Upper lobe of right lung (tissue), 1 donor: ENCODE measurements around the gene SLC2A1. TPM values are rescaled to one million over a fixed set of nuclear protein-coding genes. Genes with fewer than 3 reads are reported as not detected.

Experiments used
- ATAC-seq: fragments of 200-7000 bp; cut with Tn5 transposase; one replicate; pipeline ENCODE4 v1.9.1; 2020; ENCODE audit warnings: mild to moderate bottlenecking, moderate library complexity
- DNase-seq: peaks from one replicate; pipeline ENCODE4 v3.0.0-alpha.2; 2020
- H3K27ac ChIP-seq: fragments of 200-600 bp; one replicate; pipeline ENCODE4 v1.8.0; 2022
- H3K27me3 ChIP-seq: fragments of 200-600 bp; one replicate; pipeline ENCODE4 v1.8.0; 2022; ENCODE audit warnings: mild to moderate bottlenecking
- H3K36me3 ChIP-seq: fragments of 200-600 bp; one replicate; pipeline ENCODE4 v1.8.0; 2022
- H3K4me1 ChIP-seq: fragments of 200-600 bp; one replicate; pipeline ENCODE4 v1.8.0; 2022
- H3K4me3 ChIP-seq: fragments of 200-600 bp; one replicate; pipeline ENCODE4 v1.8.0; 2022; ENCODE audit warnings: mild to moderate bottlenecking
- H3K9me3 ChIP-seq: fragments of 200-600 bp; one replicate; pipeline ENCODE4 v1.8.0; 2022
- intact Hi-C: fragments of 100-400 bp; cut with DNase I; formaldehyde crosslinking; loops from one replicate; pipeline ENCODE4 v1.11.0; 2022
- total RNA-seq: library from RNA; stranded (reverse); fragmentation: NEBNext Ultra II Directional; extraction: Animal tissue kit (Norgen Biotek cat#: 25700); gene quantifications from one replicate; pipeline ENCODE4 v1.2.1, GENCODE V29; 2021
- TF ChIP-seq, protein P1 (sequence below): fragments of 200-600 bp; IDR thresholded peaks from one replicate; pipeline ENCODE4 v1.8.0; 2022; ENCODE audit warnings: antibody characterized with exemption
- donor health status: DM: no; HTN: yes; CAD: no; lungs with severe emphysema.

The SLC2A1 gene
- total RNA-seq, 1 donor from 2014 or later = 12.9 TPM

DNA sequence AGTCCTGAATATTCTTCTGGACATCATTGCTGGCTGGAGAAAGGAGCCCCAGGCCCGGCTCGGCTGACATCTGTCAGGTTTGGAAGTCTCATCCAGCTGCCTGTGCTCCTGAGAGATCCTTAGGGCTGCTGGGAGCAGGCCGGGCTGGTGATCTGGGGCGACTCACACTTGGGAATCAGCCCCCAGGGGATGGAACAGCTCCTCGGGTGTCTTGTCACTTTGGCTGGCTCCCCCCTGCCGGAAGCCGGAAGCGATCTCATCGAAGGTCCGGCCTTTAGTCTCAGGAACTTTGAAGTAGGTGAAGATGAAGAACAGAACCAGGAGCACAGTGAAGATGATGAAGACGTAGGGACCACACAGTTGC lies 31.8 kb downstream of the SLC2A1 start:
- Histone ChIP-seq H3K27me3 (no peaks in the 10 kb centered on the region), H3K27ac (no peak overlapping the region), H3K4me1 (peaks cover 18% of the 10 kb centered on the region), H3K4me3 (no peak overlapping the region), H3K36me3 (peaks cover 9% of the 10 kb centered on the region), H3K9me3 (no peaks in the 10 kb centered on the region)
- ATAC-seq (no peak), DNase-seq (peak; percentile 55)
- TF ChIP-seq, protein P1, sequence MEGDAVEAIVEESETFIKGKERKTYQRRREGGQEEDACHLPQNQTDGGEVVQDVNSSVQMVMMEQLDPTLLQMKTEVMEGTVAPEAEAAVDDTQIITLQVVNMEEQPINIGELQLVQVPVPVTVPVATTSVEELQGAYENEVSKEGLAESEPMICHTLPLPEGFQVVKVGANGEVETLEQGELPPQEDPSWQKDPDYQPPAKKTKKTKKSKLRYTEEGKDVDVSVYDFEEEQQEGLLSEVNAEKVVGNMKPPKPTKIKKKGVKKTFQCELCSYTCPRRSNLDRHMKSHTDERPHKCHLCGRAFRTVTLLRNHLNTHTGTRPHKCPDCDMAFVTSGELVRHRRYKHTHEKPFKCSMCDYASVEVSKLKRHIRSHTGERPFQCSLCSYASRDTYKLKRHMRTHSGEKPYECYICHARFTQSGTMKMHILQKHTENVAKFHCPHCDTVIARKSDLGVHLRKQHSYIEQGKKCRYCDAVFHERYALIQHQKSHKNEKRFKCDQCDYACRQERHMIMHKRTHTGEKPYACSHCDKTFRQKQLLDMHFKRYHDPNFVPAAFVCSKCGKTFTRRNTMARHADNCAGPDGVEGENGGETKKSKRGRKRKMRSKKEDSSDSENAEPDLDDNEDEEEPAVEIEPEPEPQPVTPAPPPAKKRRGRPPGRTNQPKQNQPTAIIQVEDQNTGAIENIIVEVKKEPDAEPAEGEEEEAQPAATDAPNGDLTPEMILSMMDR = no peak
- intact Hi-C loops = no loop called here

DNA sequence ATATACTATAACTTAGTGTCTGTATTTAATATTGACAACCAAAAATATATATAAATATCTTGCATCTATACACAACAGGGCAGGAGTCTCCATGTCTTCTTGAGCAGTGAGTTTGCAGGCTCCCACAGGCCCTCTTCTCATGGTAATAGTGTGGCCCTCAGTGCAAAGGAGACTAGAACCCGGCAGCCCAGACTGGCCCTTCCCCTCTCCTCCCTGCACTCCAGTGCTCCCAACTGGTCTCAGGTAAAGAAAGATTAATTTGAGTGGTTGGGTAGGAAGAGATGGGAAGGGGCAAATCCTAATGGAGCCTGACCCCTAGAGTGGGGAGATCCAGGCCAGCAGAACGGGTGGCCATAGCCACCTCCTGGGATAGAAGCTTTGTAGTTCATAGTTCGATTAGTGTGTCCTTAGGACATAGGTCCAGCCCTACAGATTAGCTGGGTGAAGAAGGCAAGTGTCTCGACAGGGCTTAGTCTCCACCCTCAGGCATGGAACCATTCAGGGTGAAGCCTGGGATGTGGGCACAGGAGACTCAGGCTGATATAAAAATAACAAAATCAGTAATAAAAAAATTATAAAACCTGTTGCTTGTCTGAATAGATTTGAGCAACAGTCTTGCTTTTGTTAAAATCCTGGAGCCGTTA lies 32.3 kb downstream of the SLC2A1 start:
- DNase-seq (peak; percentile 28), ATAC-seq (no peak)
- H3K27me3 ChIP-seq = no peaks in the 10 kb centered on the region
- intact Hi-C loops = no loop called here
- TF ChIP-seq, protein P1 = no peak
- H3K36me3 ChIP-seq = peaks cover 9% of the 10 kb centered on the region
- H3K9me3 ChIP-seq = no peaks in the 10 kb centered on the region
- peaks cover 13% of the 10 kb centered on the region for H3K4me1 ChIP-seq
- H3K4me3 ChIP-seq = no peak overlapping the region
- H3K27ac ChIP-seq = no peak overlapping the region

DNA sequence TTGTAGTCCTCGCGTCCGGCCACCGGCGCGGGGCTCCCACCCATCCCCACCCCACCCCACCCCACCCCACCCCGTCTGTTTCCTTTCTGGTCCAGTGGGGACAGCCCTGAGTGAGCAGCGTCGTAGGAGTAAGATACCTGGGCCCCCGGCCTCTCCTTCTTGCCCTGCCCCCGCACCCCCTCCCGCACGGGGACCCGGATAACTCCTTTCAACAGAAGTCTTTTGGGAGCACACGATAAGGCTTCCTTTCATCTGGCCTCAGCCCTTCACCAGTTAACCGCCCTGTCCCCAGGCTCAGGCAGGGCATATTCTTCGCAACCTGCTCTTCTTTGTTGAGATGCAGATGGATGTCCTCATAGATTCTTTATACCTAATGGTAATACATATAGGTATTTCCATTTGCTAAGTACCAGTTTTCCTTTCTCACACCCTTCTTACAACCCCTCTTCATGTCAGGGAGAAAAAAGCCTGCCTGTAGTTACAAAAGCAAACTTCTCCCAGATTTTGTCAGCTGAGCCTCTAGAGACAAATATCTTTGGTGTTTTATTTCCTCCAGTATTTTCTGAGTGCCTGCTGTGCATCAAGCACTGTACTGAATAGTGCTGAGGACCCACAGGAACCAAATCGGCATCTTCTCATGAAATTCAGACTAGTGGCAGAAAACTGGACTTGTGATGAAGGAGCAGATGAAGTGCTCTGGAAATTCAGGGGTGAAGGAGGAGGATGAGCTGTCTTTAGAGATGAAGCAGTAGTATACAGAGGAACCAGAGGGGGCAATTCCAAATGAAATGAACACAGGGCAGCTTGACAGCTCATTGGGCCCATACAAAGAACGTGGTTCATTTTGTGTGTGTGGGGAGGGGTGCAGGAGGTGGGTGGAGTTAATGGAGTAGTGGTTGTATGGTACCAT lies 33.6 kb downstream of the SLC2A1 start:
- ATAC-seq = no peak

DNA sequence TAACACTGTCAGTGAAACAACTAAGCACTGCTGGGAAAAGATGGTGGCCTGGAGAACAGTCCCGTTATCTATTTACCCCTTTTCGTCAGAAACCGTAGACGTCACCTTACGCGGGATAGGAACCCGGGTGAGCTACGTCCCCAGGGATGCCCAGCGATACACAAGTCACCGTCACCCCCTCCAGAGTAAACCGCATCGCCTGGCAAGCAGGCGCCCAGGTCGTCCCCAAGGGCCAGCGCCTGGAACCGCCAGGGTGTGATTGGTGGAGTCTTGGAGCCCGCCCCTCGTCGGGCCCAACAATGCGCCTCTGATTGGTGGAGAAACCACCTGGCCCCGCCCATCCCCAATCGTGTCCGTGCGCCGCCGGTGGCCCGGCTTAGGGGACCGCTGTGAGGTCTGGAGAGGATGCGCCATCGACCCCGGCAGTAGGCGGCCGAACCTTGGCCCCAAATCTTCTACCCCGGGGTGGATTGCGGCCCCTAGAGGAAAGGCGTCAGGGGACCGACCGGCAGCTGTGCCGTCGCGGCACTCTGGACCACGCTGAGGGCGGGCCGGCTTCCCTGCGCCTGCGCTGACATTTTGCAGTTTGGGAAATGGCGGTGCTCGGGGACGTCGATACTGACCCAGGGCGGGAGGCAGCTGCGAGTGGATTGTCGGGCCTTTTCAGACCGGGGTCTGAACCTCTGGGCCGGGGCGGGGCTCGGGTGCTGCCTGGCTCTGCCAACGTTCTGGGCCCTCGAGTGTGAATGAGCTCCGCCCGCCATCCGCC lies 34.4 kb downstream of the SLC2A1 start:
- Histone ChIP-seq H3K4me3 (peak overlapping the region; percentile 76), H3K27ac (peak overlapping the region; percentile 94), H3K36me3 (peaks cover 5% of the 10 kb centered on the region), H3K27me3 (no peaks in the 10 kb centered on the region), H3K4me1 (peaks cover 13% of the 10 kb centered on the region), H3K9me3 (no peaks in the 10 kb centered on the region)
- intact Hi-C loops = loop anchor here (5.0 kb wide), 1 partner anchor 143 kb away; no protein-coding TSS in a partner anchor
- ATAC-seq (peak; percentile 97), DNase-seq (peak; percentile 95)
- TF ChIP-seq, protein P1 = peak; percentile 12

More for the DNA sequence above, 33.6 kb downstream of the SLC2A1 start:
- H3K36me3 ChIP-seq = peaks cover 9% of the 10 kb centered on the region
- H3K27ac ChIP-seq = peak overlapping the region; percentile 94
- peak overlapping the region; percentile 76 for H3K4me3 ChIP-seq
- H3K9me3 ChIP-seq = no peaks in the 10 kb centered on the region
- no peaks in the 10 kb centered on the region for H3K27me3 ChIP-seq
- H3K4me1 ChIP-seq = peaks cover 13% of the 10 kb centered on the region
- no peak for DNase-seq
- TF ChIP-seq, protein P1 = no peak
- intact Hi-C loops = loop anchor here (5.0 kb wide), 1 partner anchor 142 kb away; no protein-coding TSS in a partner anchor

DNA sequence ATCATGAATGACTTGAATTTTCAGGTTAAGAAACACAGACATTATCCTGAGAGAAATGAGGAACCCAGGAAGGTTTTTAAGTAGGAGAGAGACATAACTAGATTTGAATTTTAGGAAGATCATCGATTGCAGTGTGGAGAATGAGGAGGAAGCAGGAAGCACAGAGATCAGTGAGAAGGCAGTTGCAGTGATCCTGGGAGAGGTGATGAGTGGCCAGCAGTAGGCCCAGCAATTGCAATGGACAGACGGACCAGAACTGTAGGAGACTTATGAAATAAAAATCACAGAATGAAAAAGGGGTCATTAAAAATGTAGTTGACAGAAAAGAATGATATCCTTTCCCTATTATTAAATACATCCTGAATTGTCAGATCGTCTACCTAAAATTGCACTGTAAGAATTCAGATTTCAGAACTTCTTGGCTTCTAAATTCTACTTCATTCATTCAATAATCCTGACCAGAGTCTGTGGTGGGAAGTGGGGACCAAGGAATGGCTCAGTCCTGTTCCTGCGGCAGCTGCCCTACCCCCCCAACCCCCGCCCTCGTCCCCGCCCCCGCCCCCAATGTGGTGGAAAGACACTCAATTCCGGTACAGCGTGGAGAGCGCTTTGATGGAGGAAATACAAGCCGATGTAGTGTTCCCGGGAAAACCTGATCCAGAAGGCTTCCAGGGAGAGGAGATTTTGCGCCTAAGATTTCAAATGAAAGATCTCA lies 35.1 kb downstream of the SLC2A1 start:
- TF ChIP-seq, protein P1 = no peak
- H3K9me3 ChIP-seq = no peaks in the 10 kb centered on the region
- ATAC-seq = no peak

More for the DNA sequence above, 35.1 kb downstream of the SLC2A1 start:
- peak overlapping the region; percentile 94 for H3K27ac ChIP-seq
- no peaks in the 10 kb centered on the region for H3K27me3 ChIP-seq
- H3K4me3 ChIP-seq = peak overlapping the region; percentile 76
- H3K4me1 ChIP-seq = peaks cover 13% of the 10 kb centered on the region
- no peaks in the 10 kb centered on the region for H3K36me3 ChIP-seq
- intact Hi-C loops = loop anchor here (5.0 kb wide), 1 partner anchor 144 kb away; no protein-coding TSS in a partner anchor
- no peak for DNase-seq
